GM18502 (cell line): ENCODE results near the gene BRAT1.
"Not testable (repeated sequence)": the region's sequence is repeated elsewhere in the genome, so short reads cannot be mapped to it uniquely, and the experiment has no call there.

Experiments
- ATAC-seq: cut with Tn5 transposase; IDR thresholded peaks from one replicate; pipeline ENCODE4 v1.9.1; 2021; ENCODE audit warnings: mild to moderate bottlenecking; ENCODE audit not compliant: unreplicated experiment, poor library complexity

BRAT1 gene

DNA sequence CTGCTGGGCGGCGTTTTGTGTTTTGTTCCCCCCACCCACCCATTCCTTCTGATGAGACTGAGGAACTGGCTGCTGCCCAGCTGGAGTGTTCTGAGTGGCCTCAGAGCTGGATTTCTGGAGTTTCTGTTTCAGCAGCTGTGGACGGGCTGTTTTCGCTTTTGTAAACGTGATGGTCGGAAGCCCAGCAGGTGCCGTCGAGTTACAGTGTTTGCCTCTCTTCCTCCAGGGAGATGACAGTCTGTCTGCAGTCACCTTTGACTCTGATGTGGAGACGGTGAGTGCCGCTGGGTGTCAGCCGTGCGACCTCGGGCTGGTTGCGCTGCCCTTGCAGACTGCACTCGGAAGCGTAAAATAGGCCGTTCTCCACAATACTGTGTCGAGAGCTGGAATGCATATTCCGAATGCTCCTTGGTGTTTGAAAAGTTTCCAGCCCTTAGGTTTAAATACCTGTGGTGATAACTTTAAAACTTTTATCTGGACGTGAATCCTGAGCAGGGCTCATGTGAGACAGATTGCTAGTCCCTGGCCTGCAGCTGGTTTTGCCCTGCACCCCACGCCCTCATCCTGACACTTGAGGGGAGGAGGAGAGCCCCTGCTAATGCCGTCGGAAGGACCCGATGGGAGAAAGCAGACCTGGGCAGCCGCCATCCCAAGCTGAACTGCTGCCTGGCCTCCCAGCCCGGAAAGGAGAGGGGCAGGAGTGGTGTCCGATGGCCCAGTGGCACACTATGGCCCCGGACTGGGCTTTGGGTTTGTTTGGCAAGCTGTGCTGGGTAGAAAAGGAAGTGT, 11.8 kb upstream of the BRAT1 start:
- peak; percentile 91 for ATAC-seq

DNA sequence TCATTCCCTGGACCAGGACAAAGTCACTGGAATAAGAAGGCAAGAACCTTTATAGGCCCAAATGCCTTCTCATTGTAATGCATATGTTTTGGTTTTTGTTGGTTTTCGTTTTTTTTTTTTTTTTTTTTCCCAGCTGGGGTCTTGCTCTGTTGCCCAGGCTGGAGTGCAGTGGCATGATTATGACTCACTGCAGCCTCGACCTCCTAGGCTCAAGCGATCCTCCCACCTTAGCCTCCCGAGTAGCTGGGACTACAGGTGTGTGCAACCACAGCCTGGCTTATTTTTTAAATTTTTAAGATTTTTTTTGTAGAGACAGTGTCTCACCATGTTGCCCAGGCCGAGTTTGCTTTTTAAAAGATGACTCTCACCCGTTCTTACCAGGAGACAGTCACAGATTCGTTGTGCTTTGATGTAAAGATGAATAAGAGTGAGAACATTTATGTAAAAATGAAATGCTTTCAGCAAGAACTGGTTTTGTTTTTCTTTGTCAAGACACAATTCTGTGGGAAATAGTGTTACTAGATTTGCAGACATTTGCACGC, 11.1 kb upstream of the BRAT1 start:
- peak; percentile 38 for ATAC-seq

GRCh38 chr7:2564970-2565540, 9.7 kb upstream of the BRAT1 start:
- ATAC-seq: no peak

- not testable (repeated sequence) for ATAC-seq
Measured at GRCh38 chr7:2563955-2564354, 8.6 kb upstream of the BRAT1 start.

DNA sequence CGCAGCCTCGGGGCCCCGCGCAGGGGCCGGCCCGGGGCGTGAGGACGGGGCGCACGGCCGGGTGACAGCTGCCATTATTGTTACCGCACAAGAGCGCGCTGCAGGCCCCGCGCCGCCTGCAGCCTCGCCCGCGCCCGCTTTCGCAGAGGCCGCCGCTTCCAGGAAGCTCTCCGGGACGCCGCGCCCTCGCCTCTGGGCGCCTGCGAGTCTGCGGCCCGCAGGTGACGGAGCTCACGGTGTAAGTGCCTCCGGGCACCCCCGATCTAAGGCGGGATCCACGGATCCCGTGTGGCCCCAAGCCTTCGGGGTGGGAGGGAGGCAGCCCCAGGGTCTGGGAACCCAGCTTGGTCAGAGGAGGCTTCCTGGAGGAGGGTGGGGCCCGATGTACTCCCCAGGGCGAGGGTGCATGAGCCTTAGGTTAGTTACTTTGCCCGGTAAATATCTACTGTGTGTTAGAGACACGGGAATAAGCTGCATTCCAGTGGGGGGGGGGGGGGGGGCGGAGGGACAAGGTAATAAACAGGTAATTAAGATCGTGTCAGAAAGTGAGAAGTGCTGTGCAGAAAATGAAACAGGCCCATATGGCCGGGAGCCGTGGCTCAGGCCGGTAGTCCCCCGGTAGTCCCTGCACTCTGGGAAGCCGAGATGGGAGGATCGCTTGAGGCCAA, 4.1 kb upstream of the BRAT1 start:
- peak; percentile 15 for ATAC-seq

DNA sequence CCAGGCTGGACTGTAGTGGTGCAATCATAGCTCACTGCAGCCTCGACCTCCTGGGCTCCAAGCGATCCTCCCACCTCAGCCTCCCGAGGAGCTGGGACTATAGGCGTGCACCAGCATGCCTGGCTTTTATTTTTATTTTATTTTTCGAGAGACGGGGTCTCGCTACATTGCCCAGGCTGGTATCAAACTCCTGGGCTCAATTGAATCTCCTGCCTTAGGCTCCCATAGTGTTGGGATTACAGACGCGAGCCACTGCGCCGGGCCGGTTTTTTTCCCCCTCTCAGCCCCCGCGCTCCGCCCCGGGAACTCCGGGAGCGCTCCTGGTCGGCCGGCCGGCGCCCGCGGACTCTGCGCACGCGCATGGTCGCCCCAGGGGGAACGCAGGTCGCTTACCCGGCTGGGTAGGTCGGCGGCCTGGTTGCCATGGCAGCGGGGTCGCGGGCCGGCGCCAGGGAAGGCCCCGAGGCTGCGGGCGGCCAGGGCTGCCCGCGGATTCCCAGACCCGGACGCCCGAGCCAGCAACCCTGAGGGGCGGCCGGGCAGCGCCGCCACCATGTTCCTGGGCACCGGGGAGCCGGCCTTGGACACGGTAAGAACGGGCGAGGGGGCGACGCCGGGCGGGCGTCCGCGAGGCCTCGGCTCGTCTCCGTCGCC, 3.4 kb upstream of the BRAT1 start, which contains the start of gene IQCE:
IQCE (plus strand) TSS at position 351 of the 654 bp plus-strand sequence; CDS start at position 554, 203 bp downstream.
- ATAC-seq: peak; percentile 63

DNA sequence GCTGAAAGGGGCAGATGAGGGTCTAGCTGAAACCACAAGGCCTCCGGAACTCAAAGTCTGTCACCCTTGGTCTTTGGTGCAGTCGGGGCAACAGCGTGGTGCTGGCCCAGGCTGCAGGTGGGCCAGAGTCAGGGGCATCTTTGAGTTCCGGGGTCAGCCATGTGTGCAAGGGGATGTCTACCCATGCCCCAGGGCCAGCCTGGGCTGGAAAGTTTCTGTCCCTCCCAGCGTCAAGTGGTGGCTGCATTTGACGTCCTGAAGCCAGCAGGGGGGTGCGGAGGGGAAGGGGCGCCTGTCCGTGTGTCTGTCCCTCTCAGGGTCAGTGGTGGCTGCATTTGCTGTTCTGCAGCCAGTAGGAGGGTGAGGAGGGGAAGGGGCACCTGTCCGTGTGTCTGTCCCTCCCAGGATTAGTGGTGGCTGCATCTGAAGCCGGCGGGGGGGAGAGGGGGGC, 638 bp downstream of the BRAT1 start:
- no peak for ATAC-seq

- no peak for ATAC-seq
Measured at GRCh38 chr7:2553831-2554581, 1.3 kb downstream of the BRAT1 start.

- ATAC-seq: no peak
Measured at GRCh38 chr7:2553108-2553507, 2.2 kb downstream of the BRAT1 start.

DNA sequence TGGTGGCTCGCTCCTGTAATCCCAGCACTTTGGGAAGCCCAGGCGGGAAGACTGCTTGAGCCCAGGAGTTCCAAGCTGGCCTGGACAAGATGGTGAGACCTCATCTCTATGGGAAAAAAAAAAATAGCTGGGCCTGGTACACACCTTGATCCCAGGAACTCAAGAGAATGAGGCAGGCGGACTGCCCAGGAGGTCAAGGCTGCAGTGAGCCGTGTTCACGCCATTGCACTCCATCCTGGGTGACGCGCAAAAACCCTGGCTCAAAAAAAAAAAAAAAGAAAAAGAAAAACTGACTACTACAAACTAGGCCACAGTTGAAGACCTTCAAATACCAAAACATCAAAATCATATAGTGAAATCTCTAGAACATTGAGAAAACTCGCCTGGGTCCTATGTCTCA, 3.9 kb downstream of the BRAT1 start:
- no peak for ATAC-seq

GRCh38 chr7:2546776-2547586, 8.3 kb downstream of the BRAT1 start:
- ATAC-seq: no peak

- no peak for ATAC-seq
Measured at GRCh38 chr7:2545746-2546425, 9.4 kb downstream of the BRAT1 start.

DNA sequence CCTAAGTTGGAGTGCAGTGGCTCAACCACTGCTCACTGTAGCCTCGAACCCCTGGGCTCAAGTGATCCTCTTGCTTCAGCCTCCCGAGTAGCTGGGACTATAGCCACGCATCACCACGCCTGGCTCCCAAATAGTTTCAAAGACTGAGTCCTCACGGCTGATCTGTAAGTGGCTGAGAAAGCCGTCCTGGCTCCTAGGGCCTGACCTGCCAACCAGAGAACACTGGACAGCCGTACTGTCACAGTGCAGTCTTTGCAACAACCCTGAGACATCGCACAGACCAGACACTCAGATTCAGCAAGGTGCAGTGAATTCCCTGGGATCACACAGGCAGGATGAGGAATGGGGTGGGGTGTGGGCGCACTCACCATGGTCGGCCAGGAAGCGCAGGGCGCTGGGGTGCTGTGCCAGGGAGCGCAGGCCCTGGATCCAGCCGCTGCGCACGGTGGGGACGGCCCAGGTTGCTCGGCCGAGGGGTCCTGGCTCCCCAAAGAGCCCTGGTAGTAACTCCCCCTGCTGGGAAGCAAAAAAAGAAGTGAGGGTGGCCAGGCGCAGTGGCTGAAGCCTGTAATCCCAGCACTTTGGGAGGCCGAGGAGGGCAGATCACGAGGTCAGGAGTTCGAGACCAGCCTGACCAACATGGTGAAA, 10.7 kb downstream of the BRAT1 start:
- ATAC-seq: no peak

- no peak for ATAC-seq
Measured at GRCh38 chr7:2542916-2543871, 12.1 kb downstream of the BRAT1 start.

- no peak for ATAC-seq
Measured at GRCh38 chr7:2542011-2542915, 13.1 kb downstream of the BRAT1 start.
